Naive B cell (primary cell): Measurements from ENCODE around the gene FAM89A. TPM values are rescaled to one million over a fixed set of nuclear protein-coding genes. Genes with fewer than 3 reads are reported as not detected.
"Not testable (repeated sequence)": the region's sequence is repeated elsewhere in the genome, so short reads cannot be mapped to it uniquely, and the experiment has no call there.

Experiments
- ATAC-seq, 2 donors: fragments of 150-1000 bp; cut with Tn5 transposase; 2 replicates each; pipeline ENCODE4 v1.10.0; 2021; ENCODE audit warnings: low read depth in 2 of 2, mild to moderate bottlenecking in 2 of 2, moderate library complexity in 2 of 2
- DNase-seq: peaks from one replicate; pipeline ENCODE4 v3.0.0; 2022
- H3K27ac Mint-ChIP-seq, 6 donors: one replicate each; pipeline ENCODE4 v1.8.0; 2020 to 2022; ENCODE audit warnings: mild to moderate bottlenecking in 6 of 6, mixed read lengths in 6 of 6, moderate library complexity in 5 of 6, inconsistent platforms in 2 of 6
- H3K27me3 Mint-ChIP-seq, 3 donors: one replicate each; pipeline ENCODE4 v1.8.0; 2021 to 2022; ENCODE audit warnings: mixed read lengths in 3 of 3, mild to moderate bottlenecking in 1 of 3
- H3K36me3 Mint-ChIP-seq, 2 donors: one replicate each; pipeline ENCODE4 v1.8.0; 2020 to 2022; ENCODE audit warnings: mixed read lengths in 2 of 2, inconsistent platforms in 1 of 2, mild to moderate bottlenecking in 1 of 2
- H3K4me1 Mint-ChIP-seq, 3 donors: one replicate each; pipeline ENCODE4 v1.8.0; 2020 to 2022; ENCODE audit warnings: mixed read lengths in 3 of 3, inconsistent platforms in 1 of 3, mild to moderate bottlenecking in 1 of 3, moderate library complexity in 1 of 3
- H3K4me3 Mint-ChIP-seq, 8 donors: one replicate each; pipeline ENCODE4 v1.8.0; 2020 to 2022; ENCODE audit warnings: mild to moderate bottlenecking in 8 of 8, mixed read lengths in 8 of 8, moderate library complexity in 8 of 8, inconsistent platforms in 2 of 8
- H3K9me3 Mint-ChIP-seq, 7 donors: one replicate each; pipeline ENCODE4 v1.8.0; 2020 to 2022; ENCODE audit warnings: mixed read lengths in 7 of 7, mild to moderate bottlenecking in 5 of 7, inconsistent platforms in 2 of 7, moderate library complexity in 1 of 7
- polyA plus RNA-seq, 6 donors: library from polyadenylated mRNA; unstranded; fragments of 300-500 nt; fragmentation: Illumina TruSeq; gene quantifications; one replicate each; pipeline ENCODE4 v1.2.3, GENCODE V29; 2021; ENCODE audit warnings: low read depth in 6 of 6

The FAM89A gene
- polyA plus RNA-seq, 6 donors from 2014 or later: 3.6 to 11.9 (median 7.9) TPM

DNA sequence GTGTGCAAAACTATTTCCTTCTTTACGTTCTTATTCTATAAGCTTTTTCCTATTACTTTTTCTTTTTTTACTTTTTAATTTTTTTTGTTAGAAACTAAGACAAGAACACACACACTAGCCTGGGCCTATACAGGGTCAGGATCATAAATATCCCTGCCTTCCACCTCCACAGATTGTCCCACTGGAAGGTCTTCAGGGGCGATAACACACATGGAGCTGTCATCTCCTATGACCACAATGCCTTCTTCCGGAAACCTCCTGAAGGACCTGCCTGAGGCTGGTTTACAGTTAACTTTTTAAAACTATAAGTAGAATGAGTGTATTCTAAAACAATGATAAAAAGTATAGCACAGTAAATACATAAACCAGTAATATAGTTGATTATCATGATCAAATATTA, 10.3 kb upstream of the FAM89A start:
- H3K9me3 Mint-ChIP-seq: peaks cover 0 to 3% (median 0%) of the 10 kb centered on the region in 7 donors
- DNase-seq: no peak
- H3K27ac Mint-ChIP-seq: no peak overlapping the region
- H3K4me3 Mint-ChIP-seq: no peak overlapping the region
- H3K36me3 Mint-ChIP-seq: peaks cover 0 to 16% of the 10 kb centered on the region in 2 donors
- peaks cover 19 to 39% (median 32%) of the 10 kb centered on the region in 3 donors for H3K27me3 Mint-ChIP-seq
- no peak for ATAC-seq
- peaks cover 14 to 20% (median 15%) of the 10 kb centered on the region in 3 donors for H3K4me1 Mint-ChIP-seq

DNA sequence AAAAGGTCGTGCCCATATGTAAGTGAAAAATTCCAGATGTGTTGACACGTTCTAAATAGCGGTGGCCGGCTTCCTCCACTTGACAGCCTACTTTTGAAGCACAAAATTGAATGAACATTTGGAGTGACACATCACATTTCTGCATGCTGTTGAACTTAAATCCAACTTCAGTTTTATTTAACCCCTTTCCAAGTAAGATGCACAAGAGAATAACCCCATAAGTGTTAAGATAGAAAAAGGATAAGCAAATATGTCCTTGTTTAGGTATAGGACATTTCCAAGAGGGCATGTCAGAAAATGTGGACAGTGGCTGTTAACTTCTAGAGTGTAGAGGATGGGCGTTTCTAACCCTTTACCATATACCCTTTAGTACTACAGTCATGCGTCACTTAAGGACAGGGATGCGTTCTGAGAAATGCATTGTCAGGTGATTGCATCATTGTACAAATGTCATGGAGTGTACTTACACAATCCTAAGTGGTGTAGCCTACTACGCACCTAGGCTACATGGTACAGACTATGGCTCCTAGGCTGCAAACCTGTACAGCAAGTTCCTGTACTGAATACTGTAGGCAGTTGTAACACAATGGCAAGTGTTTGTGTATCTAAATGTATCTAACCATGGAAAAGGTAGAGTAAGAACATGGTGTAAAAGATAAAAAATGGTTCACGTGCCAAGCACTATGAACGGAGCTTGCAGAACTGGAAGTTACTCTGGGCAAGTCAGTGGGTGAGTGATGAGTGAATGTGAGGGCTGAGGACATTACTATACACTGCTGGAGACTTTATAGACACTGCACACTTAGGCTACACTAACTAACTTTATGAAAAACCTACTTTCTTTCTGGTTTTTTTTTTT, 9.3 kb upstream of the FAM89A start:
- Mint-ChIP-seq H3K27ac (no peak overlapping the region), H3K4me3 (no peak overlapping the region), H3K27me3 (peaks cover 20 to 49% (median 41%) of the 10 kb centered on the region in 3 donors), H3K36me3 (peaks cover 0 to 26% of the 10 kb centered on the region in 2 donors), H3K9me3 (peaks cover 1 to 13% (median 8%) of the 10 kb centered on the region in 7 donors), H3K4me1 (peaks cover 14 to 18% (median 15%) of the 10 kb centered on the region in 3 donors)
- ATAC-seq (no peak), DNase-seq (no peak)

DNA sequence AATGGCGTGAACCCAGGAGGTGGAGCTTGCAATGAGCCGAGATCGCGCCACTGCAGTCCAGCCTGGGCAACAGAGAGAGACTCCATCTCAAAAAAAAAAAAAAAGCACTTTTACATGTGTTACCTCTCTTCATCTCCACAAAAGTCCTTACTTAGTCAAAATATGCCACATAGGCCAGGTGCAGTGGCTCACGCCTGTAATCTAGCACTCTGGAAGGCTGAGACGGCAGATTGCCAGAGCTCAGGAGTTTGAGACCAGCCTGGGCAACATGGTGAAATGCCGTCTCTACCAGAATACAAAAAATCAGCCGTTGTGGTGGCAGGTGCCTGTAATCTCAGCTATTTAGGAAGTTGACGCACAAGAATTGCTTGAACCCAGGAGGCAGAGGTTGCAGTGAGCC, 8.4 kb upstream of the FAM89A start:
- DNase-seq, H3K4me3 Mint-ChIP-seq: not testable (repeated sequence)
- peaks cover 0 to 26% of the 10 kb centered on the region in 2 donors for H3K36me3 Mint-ChIP-seq

DNA sequence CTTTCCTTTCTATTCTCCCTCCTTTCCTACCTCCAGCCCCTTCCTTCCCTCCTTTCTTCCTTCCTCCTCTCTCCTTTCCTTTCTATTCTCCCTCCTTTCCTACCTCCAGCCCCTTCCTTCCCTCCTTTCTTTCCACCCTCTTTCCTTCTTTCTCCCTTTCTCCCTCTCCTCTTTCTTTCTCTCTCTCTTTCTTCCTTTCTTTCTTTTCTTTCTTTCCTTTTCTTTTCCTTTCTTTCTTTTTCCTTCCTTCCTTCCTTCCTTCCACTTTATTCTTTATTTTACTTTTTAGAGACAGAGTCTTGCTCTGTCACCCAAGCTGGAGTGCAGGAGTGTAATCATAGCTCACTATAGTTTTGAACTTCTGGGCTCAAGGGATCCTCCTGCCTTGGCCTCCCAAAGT, 7.5 kb upstream of the FAM89A start:
- Mint-ChIP-seq H3K36me3 (peaks cover 0 to 26% of the 10 kb centered on the region in 2 donors), H3K27me3 (peaks cover 20 to 49% (median 41%) of the 10 kb centered on the region in 3 donors), H3K9me3 (peaks cover 8 to 16% (median 12%) of the 10 kb centered on the region in 7 donors), H3K27ac (peak overlapping the region in 1 of 6 donors; percentile 18)
- not testable (repeated sequence) for DNase-seq, H3K4me1 Mint-ChIP-seq, ATAC-seq, H3K4me3 Mint-ChIP-seq

More for the DNA sequence above, 8.4 kb upstream of the FAM89A start:
- not testable (repeated sequence) for H3K4me1 Mint-ChIP-seq, H3K27ac Mint-ChIP-seq, ATAC-seq
- Mint-ChIP-seq H3K27me3 (peaks cover 20 to 49% (median 41%) of the 10 kb centered on the region in 3 donors), H3K9me3 (peaks cover 8 to 16% (median 12%) of the 10 kb centered on the region in 7 donors)

DNA sequence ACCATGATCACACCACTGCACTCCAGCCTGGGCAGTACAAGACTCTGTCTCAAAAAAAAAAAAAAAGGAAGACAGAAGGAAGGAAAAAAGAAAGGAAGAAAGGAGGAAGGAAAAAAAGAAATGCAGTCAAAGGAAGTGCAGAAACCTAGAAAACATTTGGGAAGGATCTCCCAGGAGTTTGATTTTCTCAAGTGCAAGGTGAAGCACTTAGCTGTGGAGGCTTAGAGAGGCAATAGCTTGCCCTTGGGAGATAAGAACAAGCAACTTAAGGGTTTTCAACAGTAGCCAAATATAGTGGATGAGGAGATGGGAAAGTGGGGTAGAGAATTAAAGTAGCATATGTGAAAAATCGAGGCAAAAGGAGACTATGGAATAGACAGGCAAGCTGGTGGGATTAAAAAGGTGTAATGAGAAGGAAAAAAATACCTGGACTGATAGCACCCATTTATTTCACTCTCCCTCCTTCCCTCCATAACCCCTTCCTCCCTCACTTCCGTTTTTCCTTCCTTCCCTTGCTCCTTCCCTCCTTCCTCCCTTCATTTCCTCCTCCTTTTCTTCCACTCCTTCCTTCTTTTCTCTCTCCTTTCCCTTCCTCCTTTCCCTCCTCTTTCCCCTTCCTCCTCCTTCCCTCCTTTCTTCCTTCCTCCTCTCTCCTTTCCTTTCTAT, 6.8 kb upstream of the FAM89A start:
- Mint-ChIP-seq H3K36me3 (peaks cover 0 to 26% of the 10 kb centered on the region in 2 donors), H3K9me3 (peaks cover 8 to 16% (median 12%) of the 10 kb centered on the region in 7 donors), H3K27ac (peak overlapping the region in 1 of 6 donors; percentile 89), H3K27me3 (peaks cover 20 to 49% (median 41%) of the 10 kb centered on the region in 3 donors), H3K4me1 (no peaks in the 10 kb centered on the region), H3K4me3 (no peak overlapping the region)
- DNase-seq: no peak
- ATAC-seq: no peak

DNA sequence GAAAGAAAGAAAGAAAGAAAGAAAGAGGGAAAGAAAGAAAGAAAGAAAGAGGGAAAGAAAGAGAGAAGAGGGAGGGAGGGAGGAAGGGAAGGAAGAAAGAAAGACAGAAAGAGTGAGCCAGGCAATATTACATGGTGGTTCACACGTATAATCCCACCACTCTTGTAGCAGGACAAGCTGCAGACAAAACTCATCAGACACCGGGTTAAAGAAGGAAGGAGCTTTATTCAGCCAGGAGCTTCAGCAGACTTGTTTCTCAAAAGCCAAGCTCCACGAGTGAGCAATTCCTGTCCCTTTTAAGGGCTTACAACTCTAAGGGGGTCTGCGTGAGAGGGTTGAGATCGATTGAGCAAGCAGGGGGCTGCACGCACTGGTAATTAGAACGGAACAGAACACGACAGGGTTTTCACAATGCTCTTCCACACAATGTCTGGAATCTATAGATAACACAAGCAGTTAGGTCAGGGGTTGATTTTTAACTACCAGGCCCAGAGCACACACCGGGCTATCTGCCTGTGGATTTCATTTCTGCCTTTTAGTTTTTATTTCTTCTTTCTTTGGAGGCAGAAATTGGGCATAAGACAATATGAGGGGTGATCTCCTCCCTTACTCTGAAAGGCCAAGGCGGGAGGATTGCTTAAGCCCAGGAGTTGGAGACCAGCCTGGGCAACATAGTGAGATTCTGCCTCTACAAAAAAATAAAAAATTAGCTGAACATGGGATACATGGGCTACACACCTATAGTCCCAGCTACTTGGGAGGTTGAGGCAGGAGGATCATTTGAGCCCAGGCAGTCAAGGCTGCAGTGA, 6.1 kb upstream of the FAM89A start:
- DNase-seq, H3K27ac Mint-ChIP-seq, H3K4me3 Mint-ChIP-seq, H3K4me1 Mint-ChIP-seq, ATAC-seq: not testable (repeated sequence)
- Mint-ChIP-seq H3K9me3 (peaks cover 8 to 16% (median 12%) of the 10 kb centered on the region in 7 donors), H3K36me3 (peaks cover 0 to 26% of the 10 kb centered on the region in 2 donors), H3K27me3 (peaks cover 20 to 49% (median 41%) of the 10 kb centered on the region in 3 donors)

DNA sequence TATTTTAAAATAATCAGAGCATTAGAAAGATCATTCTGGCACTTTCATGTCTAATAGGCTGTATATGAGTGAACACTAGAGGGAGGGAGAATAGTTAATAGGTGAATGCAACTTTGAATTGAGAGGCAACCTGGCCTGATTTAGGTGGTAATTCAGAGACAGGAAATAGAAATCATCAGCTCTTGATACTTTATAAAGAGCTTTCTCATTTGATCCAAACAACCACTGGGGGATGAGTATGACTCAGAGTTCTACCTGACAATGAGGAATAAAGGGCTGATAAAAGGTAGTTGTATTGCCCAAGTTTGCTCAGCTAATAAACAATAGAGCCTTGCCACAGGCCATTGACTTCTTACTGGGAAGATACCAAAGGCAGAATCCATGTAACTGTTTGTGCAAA, 5.2 kb upstream of the FAM89A start:
- Mint-ChIP-seq H3K36me3 (peaks cover 0 to 26% of the 10 kb centered on the region in 2 donors), H3K27ac (peak overlapping the region in 1 of 6 donors; percentile 70), H3K27me3 (peaks cover 20 to 49% (median 41%) of the 10 kb centered on the region in 3 donors), H3K4me3 (no peak overlapping the region), H3K4me1 (peaks cover 5 to 8% (median 6%) of the 10 kb centered on the region in 3 donors), H3K9me3 (peaks cover 8 to 16% (median 12%) of the 10 kb centered on the region in 7 donors)
- DNase-seq (no peak), ATAC-seq (no peak)

DNA sequence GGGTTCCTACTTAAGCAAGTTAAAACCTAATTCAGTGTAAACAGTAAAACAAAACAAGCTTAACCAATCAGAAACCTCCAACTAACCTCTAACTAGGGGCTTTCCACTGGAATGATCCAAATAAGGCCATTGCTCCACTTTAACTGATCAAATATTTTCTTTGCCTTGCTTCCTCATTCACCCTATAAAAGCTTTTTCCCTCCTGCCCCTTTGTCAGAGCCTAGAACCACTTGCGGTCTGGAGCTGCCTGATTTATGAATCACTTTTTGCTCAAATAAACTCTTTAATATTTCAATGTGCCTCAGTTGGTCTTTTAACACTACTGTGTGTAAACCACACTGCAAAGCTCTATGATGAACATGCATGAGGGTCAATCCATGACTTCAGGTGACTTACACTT, 4.5 kb upstream of the FAM89A start:
- no peak overlapping the region for H3K27ac Mint-ChIP-seq
- H3K4me1 Mint-ChIP-seq: peaks cover 5 to 10% (median 6%) of the 10 kb centered on the region in 3 donors
- peaks cover 0 to 26% of the 10 kb centered on the region in 2 donors for H3K36me3 Mint-ChIP-seq
- peaks cover 8 to 16% (median 12%) of the 10 kb centered on the region in 7 donors for H3K9me3 Mint-ChIP-seq
- DNase-seq (no peak), ATAC-seq (no peak)
- H3K27me3 Mint-ChIP-seq: peaks cover 19 to 48% (median 41%) of the 10 kb centered on the region in 3 donors
- H3K4me3 Mint-ChIP-seq: no peak overlapping the region

DNA sequence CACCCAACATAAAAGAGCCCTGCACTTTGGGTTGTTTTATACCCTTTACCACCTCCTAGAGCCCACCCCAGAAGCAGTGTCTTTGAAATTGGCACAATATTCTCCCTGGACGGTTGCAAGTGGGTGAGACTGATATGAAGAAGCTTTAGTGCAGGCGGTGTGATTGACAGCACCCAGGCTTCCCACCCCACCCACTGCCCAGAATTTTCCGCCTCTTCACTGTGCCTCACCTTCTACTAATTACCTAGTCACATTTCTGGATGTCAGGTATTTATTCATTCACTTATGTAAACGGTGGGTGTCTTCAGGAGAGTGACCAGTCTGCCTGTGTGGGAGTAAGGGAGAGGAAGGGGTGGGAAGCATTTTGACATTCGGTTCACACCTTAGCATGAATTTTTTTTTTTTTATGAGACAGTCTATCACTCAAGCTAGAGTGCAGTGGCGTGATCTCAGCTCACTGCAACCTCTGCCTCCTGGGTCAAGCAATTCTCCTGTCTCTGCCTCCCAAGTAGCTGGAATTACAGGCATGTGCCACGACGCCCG, 1.7 kb upstream of the FAM89A start:
- Mint-ChIP-seq H3K4me1 (peaks cover 14 to 25% (median 19%) of the 10 kb centered on the region in 3 donors), H3K36me3 (peaks cover 6 to 14% of the 10 kb centered on the region in 2 donors), H3K27me3 (peaks cover 8 to 34% (median 31%) of the 10 kb centered on the region in 3 donors), H3K27ac (peak overlapping the region in 2 of 6 donors; percentile 31 to 58), H3K9me3 (peaks cover 8 to 16% (median 12%) of the 10 kb centered on the region in 7 donors), H3K4me3 (peak overlapping the region in 7 of 8 donors; percentile 38 to 90 (median 77))
- DNase-seq (no peak), ATAC-seq (no peak)

DNA sequence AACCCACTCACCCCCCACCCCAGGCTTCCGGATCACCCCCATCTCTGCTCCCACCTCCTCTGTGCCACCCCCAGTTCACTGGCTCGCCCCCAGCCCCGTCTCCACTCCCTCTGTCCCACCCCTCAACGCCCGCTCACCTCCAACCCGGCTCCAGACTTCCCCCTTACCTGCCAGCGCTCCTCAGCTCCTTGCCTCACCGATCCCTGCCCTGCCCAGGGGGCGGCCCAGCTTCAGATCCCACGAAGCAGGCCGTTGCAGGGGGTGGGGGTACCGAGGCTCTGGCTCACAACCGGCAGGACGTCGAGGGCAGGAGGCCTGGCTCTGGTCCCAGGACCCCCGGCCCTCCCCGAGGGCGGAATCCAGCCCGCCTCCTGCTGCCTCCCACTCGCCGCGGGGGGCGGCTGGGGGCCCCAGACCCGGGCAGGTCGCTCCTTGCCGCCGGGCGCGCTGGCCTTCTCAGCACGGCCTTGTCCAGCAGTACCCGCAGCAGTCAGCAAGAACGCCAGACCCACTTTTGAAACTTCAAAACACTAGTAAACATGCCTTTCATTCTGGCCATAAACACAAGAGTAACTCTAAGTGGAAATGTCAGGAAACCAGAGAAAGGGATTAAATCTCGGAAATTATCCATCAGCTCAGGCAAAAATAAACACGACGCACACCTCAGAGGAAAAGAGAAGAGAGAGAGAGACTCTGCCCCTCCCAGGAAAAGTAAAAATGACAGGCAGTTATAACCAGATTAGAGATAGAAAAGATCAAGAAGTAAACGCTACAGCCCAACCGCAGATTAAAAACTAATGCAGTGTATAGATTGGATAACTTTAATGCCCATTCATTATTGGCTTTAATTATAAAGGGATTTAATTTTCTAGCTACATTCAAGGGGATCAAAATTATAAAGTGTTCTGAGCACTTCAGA, 1.0 kb upstream of the FAM89A start:
- H3K4me3 Mint-ChIP-seq: peak overlapping the region; percentile 77 to 91 (median 85)
- DNase-seq (peak; percentile 3), ATAC-seq (no peak)
- peaks cover 8 to 16% (median 12%) of the 10 kb centered on the region in 7 donors for H3K9me3 Mint-ChIP-seq
- peaks cover 18 to 28% (median 26%) of the 10 kb centered on the region in 3 donors for H3K4me1 Mint-ChIP-seq
- peak overlapping the region in 4 of 6 donors; percentile 22 to 71 (median 44) for H3K27ac Mint-ChIP-seq
- H3K27me3 Mint-ChIP-seq: peaks cover 11 to 32% (median 31%) of the 10 kb centered on the region in 3 donors
- H3K36me3 Mint-ChIP-seq: peaks cover 6 to 14% of the 10 kb centered on the region in 2 donors

DNA sequence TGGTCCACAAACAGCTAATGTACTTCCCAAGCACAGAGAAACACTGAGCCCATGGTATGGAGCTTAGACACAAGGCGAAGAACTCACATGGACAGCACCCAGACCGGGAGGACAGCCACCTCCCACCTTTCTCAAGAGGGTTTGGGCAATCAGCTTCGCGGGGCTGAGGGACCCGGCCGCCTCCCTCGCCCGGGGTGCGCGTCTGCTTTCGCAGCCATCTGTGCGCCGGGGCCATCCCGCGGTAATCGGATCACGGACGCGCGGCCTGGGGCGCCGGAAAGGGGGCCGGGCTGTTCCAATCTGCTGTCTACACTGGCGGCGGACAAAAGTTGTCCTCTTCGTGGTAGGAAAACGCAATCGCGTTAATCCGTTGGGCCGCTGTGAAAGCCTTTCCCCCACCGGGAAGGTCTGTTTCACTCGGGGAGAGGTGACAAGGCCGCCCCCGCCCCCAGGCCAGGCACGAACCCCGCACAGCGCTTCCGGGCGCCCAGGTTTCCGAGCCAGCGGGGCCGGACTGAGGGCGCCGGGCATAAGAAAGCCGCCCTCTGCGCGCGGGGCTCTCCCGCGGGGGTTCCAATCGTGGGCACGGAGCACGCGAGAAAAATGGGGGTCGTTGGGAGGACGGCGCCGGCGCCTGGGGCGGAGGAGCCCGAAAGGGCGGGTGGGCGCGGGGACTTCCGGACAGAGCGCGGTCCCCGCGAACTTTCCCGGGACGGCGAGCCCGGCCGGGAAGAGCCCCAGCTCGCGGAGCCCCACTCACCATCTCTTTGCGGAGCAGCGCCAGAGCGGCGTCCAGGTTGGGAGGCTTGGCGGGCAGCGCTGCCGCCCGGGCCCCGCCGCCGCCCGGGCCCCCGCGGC, 664 bp downstream of the FAM89A start:
- DNase-seq (peak; percentile 26), ATAC-seq (peak; percentile 23 to 33)
- H3K4me3 Mint-ChIP-seq: peak overlapping the region; percentile 71 to 90 (median 82)
- H3K36me3 Mint-ChIP-seq: peaks cover 0 to 6% of the 10 kb centered on the region in 2 donors
- H3K4me1 Mint-ChIP-seq: peaks cover 18 to 28% (median 28%) of the 10 kb centered on the region in 3 donors
- H3K27me3 Mint-ChIP-seq: peaks cover 11 to 24% (median 15%) of the 10 kb centered on the region in 3 donors
- H3K27ac Mint-ChIP-seq: peak overlapping the region in 2 of 6 donors; percentile 47 to 80
- peaks cover 0 to 8% (median 4%) of the 10 kb centered on the region in 7 donors for H3K9me3 Mint-ChIP-seq
